Heart left ventricle (tissue), 13 donors: ENCODE results near the gene PTPRD.

Experiments
- POLR2A ChIP-seq, 2 donors: fragments of 450-650 bp; IDR thresholded peaks; one replicate each; pipeline ENCODE4 v1.6.1; 2017; ENCODE audit warnings: antibody characterized with exemption in 2 of 2, mild to moderate bottlenecking in 2 of 2, moderate library complexity in 2 of 2
- TF ChIP-seq, protein P1 (sequence below), 12 donors: fragments of 200-600 bp; sonication (generic) in 4 of 12; IDR thresholded peaks; one replicate each; pipeline versions ENCODE4 v1.5.0 to v1.8.0; 2018 to 2022; ENCODE audit warnings: antibody characterized with exemption in 12 of 12, mild to moderate bottlenecking in 5 of 12
- donor health status: ischemic (EF 13 %, LVEDD 7.1; RV severe dilation, severe dysfunction).
- donor health status: DM: no; HTN: yes; CAD: no.
- donor health status: DM: no; HTN: no; CAD: no.
- donor health status: ischemic (EF 25% LVEDD 6.9; RV normal size, moderate dysfunction).
- donor health status: ischemic (EF 25% LVEDD 5.7; RV mildly dilated, moderate dysfunction).
- donor health status: ischemic (EF 35%, LVEDD 5.7; RV mildly dilated, moderate dysfunction).
- donor health status: nonischemic (EF 11% LVEDD 7.7; RV severe dilation, severe dysfunction).
- donor health status: DM: yes; HTN: yes; CAD: no.
- donor health status: PGD.
- donor health status: ischemic (EF 29% LVEDD 5.4; RV normal size, mild dysfunction).
- donor health status: nonischemic (EF 23%, LVEDD 6.1; RV moderate dilation, normal function).

DNA sequence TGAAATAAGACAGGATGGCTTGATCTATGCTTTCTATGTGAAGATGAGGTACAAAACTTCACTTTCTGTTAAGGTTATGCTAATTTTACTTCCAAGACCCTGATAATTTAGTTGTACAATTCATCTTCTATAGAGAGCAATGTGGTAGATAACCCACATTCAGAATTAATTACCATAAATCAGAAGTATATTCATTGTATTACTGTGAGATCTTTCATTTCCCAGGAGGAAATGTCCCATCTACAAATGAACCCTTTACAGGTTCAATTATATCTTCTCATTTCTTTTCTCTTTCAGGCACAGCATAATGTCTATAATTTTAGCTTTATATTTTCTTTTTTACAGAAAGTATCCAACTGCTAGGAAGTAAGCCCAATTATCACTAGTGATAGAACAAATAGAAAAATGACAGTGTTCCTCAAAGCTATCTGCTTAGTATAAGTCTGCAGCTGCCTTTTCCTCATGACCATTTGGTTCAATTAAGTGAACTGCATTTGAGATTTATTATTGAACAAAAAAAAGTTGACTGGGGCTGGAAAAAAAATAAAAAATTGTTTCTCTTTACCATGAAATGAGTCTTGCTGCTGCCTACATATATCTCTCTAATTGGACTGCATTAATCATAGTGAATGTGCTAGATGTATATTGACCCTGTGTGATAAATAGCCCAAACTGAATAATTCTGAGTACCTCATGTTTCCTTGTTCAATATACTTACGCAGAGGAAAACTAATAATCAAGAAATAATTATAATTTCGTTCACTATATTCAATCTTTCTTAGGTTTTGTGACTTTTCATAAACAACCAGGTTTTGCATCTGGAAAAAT is 1329.4 kb downstream of the PTPRD start:
- TF ChIP-seq, protein P1, sequence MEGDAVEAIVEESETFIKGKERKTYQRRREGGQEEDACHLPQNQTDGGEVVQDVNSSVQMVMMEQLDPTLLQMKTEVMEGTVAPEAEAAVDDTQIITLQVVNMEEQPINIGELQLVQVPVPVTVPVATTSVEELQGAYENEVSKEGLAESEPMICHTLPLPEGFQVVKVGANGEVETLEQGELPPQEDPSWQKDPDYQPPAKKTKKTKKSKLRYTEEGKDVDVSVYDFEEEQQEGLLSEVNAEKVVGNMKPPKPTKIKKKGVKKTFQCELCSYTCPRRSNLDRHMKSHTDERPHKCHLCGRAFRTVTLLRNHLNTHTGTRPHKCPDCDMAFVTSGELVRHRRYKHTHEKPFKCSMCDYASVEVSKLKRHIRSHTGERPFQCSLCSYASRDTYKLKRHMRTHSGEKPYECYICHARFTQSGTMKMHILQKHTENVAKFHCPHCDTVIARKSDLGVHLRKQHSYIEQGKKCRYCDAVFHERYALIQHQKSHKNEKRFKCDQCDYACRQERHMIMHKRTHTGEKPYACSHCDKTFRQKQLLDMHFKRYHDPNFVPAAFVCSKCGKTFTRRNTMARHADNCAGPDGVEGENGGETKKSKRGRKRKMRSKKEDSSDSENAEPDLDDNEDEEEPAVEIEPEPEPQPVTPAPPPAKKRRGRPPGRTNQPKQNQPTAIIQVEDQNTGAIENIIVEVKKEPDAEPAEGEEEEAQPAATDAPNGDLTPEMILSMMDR (IDR thresholded peaks at IDR 0.05): no peak
- no peak for TF ChIP-seq POLR2A (IDR thresholded peaks at IDR 0.05)
